ENCODE results near the gene CD276.

The CD276 gene

GRCh38 chr15:73753250-73754130 lies 69.3 kb downstream of the CD276 start, which contains the start of gene INSYN1:
Gene INSYN1, minus strand, starts transcription at chr15:73753351. Its CDS starts 2,221 bp downstream, at chr15:73751130.
- no peak for TF ChIP-seq ZNF274 (IDR thresholded peaks at IDR 0.05; ENCODE audit: low read depth, low read length)

GRCh38 chr15:73754461-73754860 lies 70.3 kb downstream of the CD276 start:
- no peak for TF ChIP-seq ZNF274 (IDR thresholded peaks at IDR 0.05; ENCODE audit: low read depth, low read length)

More at GRCh38 chr15:73753250-73754130, 69.3 kb downstream of the CD276 start, which contains the start of gene INSYN1:
- H3K4me3 ChIP-seq (ENCODE audit: low read length), result no peak within 1 kb of the TSS; the same call in 1 of the 2 replicates

GRCh38 chr15:73755481-73755880 lies 71.3 kb downstream of the CD276 start:
- no peak overlapping the region for H3K4me3 ChIP-seq (ENCODE audit: low read length)
- TF ChIP-seq ZNF274 (IDR thresholded peaks at IDR 0.05; ENCODE audit: low read depth, low read length), result no peak

More at GRCh38 chr15:73754461-73754860, 70.3 kb downstream of the CD276 start:
- H3K4me3 ChIP-seq (ENCODE audit: low read length), result no peak overlapping the region

- no peak for TF ChIP-seq ZNF274 (IDR thresholded peaks at IDR 0.05; ENCODE audit: low read depth, low read length)
- no peak overlapping the region for H3K4me3 ChIP-seq (ENCODE audit: low read length)
Observed at GRCh38 chr15:73755946-73756345, 71.8 kb downstream of the CD276 start.

- TF ChIP-seq ZNF274 (IDR thresholded peaks at IDR 0.05; ENCODE audit: low read depth, low read length), result no peak
- no peak overlapping the region for H3K4me3 ChIP-seq (ENCODE audit: low read length)
Observed at GRCh38 chr15:73756390-73756789, 72.2 kb downstream of the CD276 start.

GRCh38 chr15:73756947-73757513 lies 72.8 kb downstream of the CD276 start:
- H3K4me3 ChIP-seq (ENCODE audit: low read length), result no peak overlapping the region
- TF ChIP-seq ZNF274 (IDR thresholded peaks at IDR 0.05; ENCODE audit: low read depth, low read length), result no peak

- no peak for TF ChIP-seq ZNF274 (IDR thresholded peaks at IDR 0.05; ENCODE audit: low read depth, low read length)
Observed at GRCh38 chr15:73757571-73757970, 73.4 kb downstream of the CD276 start.

GRCh38 chr15:73758461-73758860 lies 74.3 kb downstream of the CD276 start:
- H3K4me3 ChIP-seq (ENCODE audit: low read length), result no peak overlapping the region
- no peak for TF ChIP-seq ZNF274 (IDR thresholded peaks at IDR 0.05; ENCODE audit: low read depth, low read length)

More at GRCh38 chr15:73757571-73757970, 73.4 kb downstream of the CD276 start:
- H3K4me3 ChIP-seq (ENCODE audit: low read length), result no peak overlapping the region

GRCh38 chr15:73760330-73761329 lies 76.4 kb downstream of the CD276 start:
- TF ChIP-seq ZNF274 (IDR thresholded peaks at IDR 0.05; ENCODE audit: low read depth, low read length), result no peak
- no peak overlapping the region for H3K4me3 ChIP-seq (ENCODE audit: low read length)

GRCh38 chr15:73763931-73764330 lies 79.7 kb downstream of the CD276 start:
- no peak for TF ChIP-seq ZNF274 (IDR thresholded peaks at IDR 0.05; ENCODE audit: low read depth, low read length)

More at GRCh38 chr15:73763931-73764330, 79.7 kb downstream of the CD276 start:
- no peak overlapping the region for H3K4me3 ChIP-seq (ENCODE audit: low read length)
